K562 (cell line): ENCODE data around the gene YBX3.

Experiments used
- AFF1 ChIP-seq, 2 experiments: fragments of 450-650 bp; IDR thresholded peaks; 2 replicates each; pipeline ENCODE4 v1.6.1; 2018; ENCODE audit warnings: mild to moderate bottlenecking in 2 of 2, low read depth in 1 of 2; ENCODE audit not compliant: partially characterized antibody in 2 of 2
- CTCF ChIP-seq, 3 experiments: IDR thresholded peaks in 2 of 3; conservative IDR thresholded peaks in 1 of 3; 2 replicates each; pipeline ENCODE4 v1.5.1; 2011 to 2012; ENCODE audit warnings: low read length in 3 of 3, mild to moderate bottlenecking in 3 of 3, control low read depth in 2 of 3, improper control_type of control experiment in 1 of 3, inconsistent platforms in 1 of 3, low read depth in 1 of 3, mixed read lengths in 1 of 3, moderate library complexity in 1 of 3; ENCODE audit not compliant: insufficient read depth in 2 of 3
- EP300 ChIP-seq: IDR thresholded peaks from 2 replicates; pipeline ENCODE4 v1.6.1; 2012; ENCODE audit warnings: low read length, improper control_type of control experiment
- ZBTB2 ChIP-seq: fragments of 450-650 bp; IDR thresholded peaks from 2 replicates; pipeline ENCODE4 v1.6.1; 2016; ENCODE audit warnings: antibody characterized with exemption
- ZBTB34 ChIP-seq: fragments of 250-450 bp; sonication (Bioruptor Pico); IDR thresholded peaks from 2 replicates; pipeline ENCODE4 v1.8.0; 2021; ENCODE audit warnings: mild to moderate bottlenecking, moderate library complexity
- ZFP1 ChIP-seq: fragments of 450-650 bp; formaldehyde crosslinking; IDR thresholded peaks from 2 replicates; pipeline ENCODE4 v1.4.0; 2020; ENCODE audit warnings: mild to moderate bottlenecking, mixed read lengths
- ZNF212 ChIP-seq: fragments of 450-650 bp; formaldehyde crosslinking; IDR thresholded peaks from 2 replicates; pipeline ENCODE4 v1.4.0; 2020; ENCODE audit warnings: mild to moderate bottlenecking
- ZNF253 ChIP-seq: fragments of 250-450 bp; sonication (Bioruptor Pico); conservative IDR thresholded peaks from 2 replicates; pipeline ENCODE4 v1.6.1; 2021; ENCODE audit warnings: mild to moderate bottlenecking

- TF ChIP-seq ZFP1 (CRISPR knock-in tag) (no peak), ZBTB34 (no peak), AFF1 (IDR thresholded peaks at IDR 0.05; ENCODE audit: low read depth in 1 of 2, partially characterized antibody in 2 of 2) (no peak), ZBTB2 (no peak), CTCF (IDR thresholded peaks at IDR 0.05 in 2 of 3, conservative IDR thresholded peaks at IDR 0.05 in 1 of 3; ENCODE audit: insufficient read depth in 2 of 3, low read depth in 1 of 3, low read length in 3 of 3) (no peak), ZNF253 (CRISPR knock-in tag) (no peak), EP300 (no peak), ZNF212 (CRISPR knock-in tag) (no peak)
Observed at GRCh38 chr12:10715491-10715890, 7.6 kb downstream of the YBX3 start.
